HepG2 (cell line): ENCODE measurements around the gene HAO2. TPM values are rescaled to one million over a fixed set of nuclear protein-coding genes. Genes with fewer than 3 reads are reported as not detected.

Experiments
- ATAC-seq: fragments of 200-7000 bp; cut with Tn5 transposase; 3 replicates; pipeline ENCODE4 v1.9.1; 2020; ENCODE audit warnings: mild to moderate bottlenecking, moderate library complexity
- BruUV-seq: library from RNA; stranded (reverse); fragments of 400-500 nt; replicated peaks from 2 replicates; lab custom pipeline; 2021; lab: Mats Ljungman, UMichigan
- CTCF ChIA-PET: fragments of 300-600 bp; formaldehyde crosslinking; extraction: SDS; loops from one replicate; lab custom pipeline; 2021; ENCODE audit warnings: low total read pairs, inconsistent platforms, low intra/inter-chr PET ratio; lab: Yijun Ruan, JAX
- POLR2A ChIA-PET: fragments of 350-600 bp; sonication (Branson Sonifier 250); formaldehyde crosslinking; loops from one replicate; lab custom pipeline; 2020; ENCODE audit warnings: antibody characterized with exemption, inconsistent platforms; lab: Yijun Ruan, JAX
- DNase-seq: peaks from one replicate; pipeline ENCODE4 v3.0.0-alpha.2; 2015; ENCODE audit warnings: low spot score
- FAIRE-seq: peaks from 3 replicates; lab custom pipeline; 2011; peaks lifted over from hg19 to GRCh38; lab: Jason Lieb, UNC
- H2AFZ ChIP-seq: one replicate; pipeline ENCODE4 v1.6.1; 2011; ENCODE audit warnings: low read length, inconsistent platforms
- H3K27ac ChIP-seq: fragments of 300-600 bp; 3 replicates; pipeline ENCODE4 v1.8.0; 2011; ENCODE audit warnings: mixed run types, mild to moderate bottlenecking, mixed read lengths, low read length, inconsistent platforms; ENCODE audit not compliant: insufficient read depth; ENCODE audit errors: extremely low read length
- H3K27me3 ChIP-seq, 2 experiments: fragments of 200-600 bp in 1 of 2; 2 replicates in 1 of 2; 3 replicates in 1 of 2; pipeline versions ENCODE4 v1.6.0 to v1.8.0; 2011; ENCODE audit warnings: low read length in 2 of 2, mild to moderate bottlenecking in 2 of 2, moderate library complexity in 2 of 2, inconsistent platforms in 1 of 2; ENCODE audit not compliant: insufficient read depth in 2 of 2, control insufficient read depth in 1 of 2
- H3K36me3 ChIP-seq, 2 experiments: fragments of 200-600 bp in 1 of 2; replicated peaks in 1 of 2; 2 replicates in 1 of 2; 3 replicates in 1 of 2; pipeline versions ENCODE4 v1.5.1 to v1.8.0; 2011; ENCODE audit warnings: low read length in 2 of 2, inconsistent platforms in 1 of 2; ENCODE audit not compliant: insufficient read depth in 2 of 2, control insufficient read depth in 1 of 2
- H3K4me1 ChIP-seq: 2 replicates; pipeline ENCODE4 v1.5.1; 2012; ENCODE audit warnings: low read length, inconsistent platforms; ENCODE audit not compliant: insufficient read depth
- H3K4me2 ChIP-seq: 2 replicates; pipeline ENCODE4 v1.6.0; 2011; ENCODE audit warnings: low read depth, low read length, inconsistent platforms
- H3K4me3 ChIP-seq, 3 experiments: fragments of 200-600 bp in 1 of 3; sonication (generic), shearing (Covaris generic) in 1 of 3; replicated peaks in 1 of 3; 2 replicates each; pipeline ENCODE4 v1.5.1; 2011 to 2016; ENCODE audit warnings: low read length in 3 of 3, inconsistent platforms in 2 of 3, low read depth in 2 of 3, mild to moderate bottlenecking in 2 of 3, control low read depth in 1 of 3, mixed read lengths in 1 of 3; ENCODE audit not compliant: insufficient read depth in 1 of 3
- H3K79me2 ChIP-seq: one replicate; pipeline ENCODE4 v1.6.1; 2011; ENCODE audit warnings: low read length, inconsistent platforms; ENCODE audit not compliant: insufficient read depth
- H3K9ac ChIP-seq: 2 replicates; pipeline ENCODE4 v1.6.0; 2011; ENCODE audit warnings: mild to moderate bottlenecking, low read depth, low read length, inconsistent platforms; ENCODE audit not compliant: insufficient read depth
- H3K9me3 ChIP-seq: 2 replicates; pipeline ENCODE4 v1.5.1; 2012; ENCODE audit warnings: mild to moderate bottlenecking, low read length
- H4K20me1 ChIP-seq: 2 replicates; pipeline ENCODE4 v1.6.0; 2011; ENCODE audit warnings: inconsistent platforms, mild to moderate bottlenecking, low read length, moderate library complexity; ENCODE audit not compliant: insufficient read depth
- MAF1 ChIP-seq: sonication (generic); formaldehyde crosslinking; IDR thresholded peaks from 2 replicates; pipeline ENCODE4 v1.5.0; 2020; ENCODE audit warnings: missing genetic modification reagents, borderline replicate concordance
- NFIB ChIP-seq: sonication (generic); formaldehyde crosslinking; IDR thresholded peaks from 2 replicates; pipeline ENCODE4 v1.9.0; 2021; ENCODE audit warnings: missing genetic modification reagents, mild to moderate bottlenecking, borderline replicate concordance
- PPARG ChIP-seq: conservative IDR thresholded peaks from 2 replicates; pipeline ENCODE4 v1.6.1; 2016; ENCODE audit warnings: missing biosample characterization, missing genetic modification reagents
- REXO4 ChIP-seq: sonication (generic); formaldehyde crosslinking; IDR thresholded peaks from 2 replicates; pipeline ENCODE4 v1.8.0; 2022; ENCODE audit warnings: missing genetic modification reagents, mild to moderate bottlenecking, borderline replicate concordance
- ZKSCAN8 ChIP-seq: IDR thresholded peaks from 2 replicates; pipeline ENCODE4 v1.6.1; 2016; ENCODE audit warnings: borderline replicate concordance, missing genetic modification reagents, missing compliant biosample characterization
- ZNF792 ChIP-seq: IDR thresholded peaks from 2 replicates; pipeline ENCODE4 v1.6.1; 2016
- WGBS: methylation state at CpG from one replicate; pipeline ENCODE4 v1.1.6; 2017; ENCODE audit warnings: low lambda C conversion rate; 5-methylcytosine and 5-hydroxymethylcytosine counted together
- in situ Hi-C: cut with HindIII; loops from 2 replicates; pipeline ENCODE4 v1.10.0; 2017; ENCODE audit warnings: low pct_unique_long_range_greater_than_20kb; ENCODE audit not compliant: extremely low pct_ligation_motif_present
- intact Hi-C: fragments of 100-400 bp; cut with micrococcal nuclease; formaldehyde crosslinking; loops from one replicate; pipeline ENCODE4 v1.10.0; 2022; ENCODE audit not compliant: unreplicated experiment
- polyA plus RNA-seq, 8 experiments: library from polyadenylated mRNA; depleted of rRNA in 3 of 8; stranded (reverse) in 7 of 8; unstranded in 1 of 8; fragments of >200 nt; fragmentation: Illumina TruSeq in 4 of 8; extraction: Trizol in 4 of 8; gene quantifications; 2 replicates each; pipeline versions ENCODE4 v1.2.1 to v1.2.3, GENCODE V29; 2011 to 2016; ENCODE audit warnings: low read depth in 4 of 8, missing spikeins in 1 of 8, mixed read lengths in 1 of 8; ENCODE audit not compliant: insufficient read depth in 1 of 8
- total RNA-seq, 5 experiments: library from RNA; depleted of rRNA; stranded (reverse); fragments of >200 nt; fragmentation: Illumina TruSeq; extraction: Trizol; gene quantifications; 2 replicates each; pipeline ENCODE4 v1.2.3, GENCODE V29; 2016; ENCODE audit warnings: low read depth in 1 of 5
- TF ChIP-seq, protein P1 (sequence below): sonication (generic); formaldehyde crosslinking; IDR thresholded peaks from 2 replicates; pipeline ENCODE4 v1.5.0; 2020; ENCODE audit warnings: mild to moderate bottlenecking, missing genetic modification reagents, moderate library complexity
- TF ChIP-seq, protein P2 (sequence below): sonication (generic); formaldehyde crosslinking; IDR thresholded peaks from 2 replicates; pipeline ENCODE4 v1.4.0; 2020; ENCODE audit warnings: mild to moderate bottlenecking, missing genetic modification reagents
- TF ChIP-seq, protein P3 (sequence below): sonication (generic); formaldehyde crosslinking; IDR thresholded peaks from 2 replicates; pipeline ENCODE4 v1.8.1; 2023; ENCODE audit warnings: mild to moderate bottlenecking, missing genetic modification reagents, borderline replicate concordance
- TF ChIP-seq, protein P4 (sequence below), 2 experiments: sonication (generic) in 1 of 2; formaldehyde crosslinking in 1 of 2; IDR thresholded peaks; 2 replicates each; pipeline versions ENCODE4 v1.5.1 to v1.6.1; 2011 to 2020; ENCODE audit warnings: borderline replicate concordance in 1 of 2, low read depth in 1 of 2, low read length in 1 of 2, mild to moderate bottlenecking in 1 of 2, missing genetic modification reagents in 1 of 2, moderate library complexity in 1 of 2
- TF ChIP-seq, protein P5 (sequence below): IDR thresholded peaks from 2 replicates; pipeline ENCODE4 v1.6.1; 2016; ENCODE audit warnings: low read depth, control low read depth
- TF ChIP-seq, protein P6 (sequence below): IDR thresholded peaks from 2 replicates; pipeline ENCODE4 v1.6.1; 2016; ENCODE audit warnings: missing compliant biosample characterization, missing genetic modification reagents, borderline replicate concordance
- TF ChIP-seq, protein P7 (sequence below): sonication (generic); formaldehyde crosslinking; IDR thresholded peaks from 2 replicates; pipeline ENCODE4 v1.4.0; 2020; ENCODE audit warnings: missing genetic modification reagents

HAO2 gene
- total and polyA plus RNA-seq, 2 of the 13 experiments (the other 11 are each of a cell fraction or from before 2014, with no cell fraction given): 0.05 to 0.09 TPM

DNA sequence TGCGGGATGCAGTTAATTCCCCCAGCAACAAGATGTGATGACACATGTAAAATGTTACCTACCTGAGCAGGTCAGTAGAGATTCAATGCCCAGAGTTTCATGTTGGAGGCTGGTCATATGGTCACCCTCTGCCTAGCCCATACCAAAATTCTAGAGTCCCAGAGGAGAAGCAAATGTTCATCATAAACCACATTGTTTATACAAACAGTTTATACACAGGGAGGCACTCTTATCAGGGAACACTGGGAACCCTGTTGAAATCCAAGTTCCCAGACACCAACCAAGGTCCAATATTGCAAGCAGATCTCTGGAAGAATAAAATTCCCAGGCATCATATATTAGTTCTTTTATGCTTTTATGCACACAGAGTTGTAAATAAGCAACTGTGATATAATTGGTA, 10.5 kb downstream of the HAO2 start:
- DNase-seq (no peak), ATAC-seq (no peak), FAIRE-seq (no peak)
- peaks cover 22% of the 10 kb centered on the region for H3K4me1 ChIP-seq
- H3K9ac ChIP-seq: no peak overlapping the region
- H3K27me3 ChIP-seq: no peaks in the 10 kb centered on the region
- ChIA-PET POLR2A (no interaction called here), CTCF (no interaction called here)
- WGBS: 92% methylated on average over 1 of the region's 1 CpG
- H3K79me2 ChIP-seq: no peaks in the 10 kb centered on the region
- in situ Hi-C loops: no loop called here
- intact Hi-C loops: no loop called here
- no peaks in the 10 kb centered on the region for H4K20me1 ChIP-seq
- no peaks in the 10 kb centered on the region for H3K36me3 ChIP-seq
- no peak overlapping the region for H3K27ac ChIP-seq
- no peaks in the 10 kb centered on the region for H3K9me3 ChIP-seq
- no peak overlapping the region for H3K4me2 ChIP-seq
- no TSS peak for BruUV-seq
- H2AFZ ChIP-seq: no peak overlapping the region
- TF ChIP-seq ZKSCAN8 (CRISPR knock-in tag): no peak
- TF ChIP-seq, protein P1, sequence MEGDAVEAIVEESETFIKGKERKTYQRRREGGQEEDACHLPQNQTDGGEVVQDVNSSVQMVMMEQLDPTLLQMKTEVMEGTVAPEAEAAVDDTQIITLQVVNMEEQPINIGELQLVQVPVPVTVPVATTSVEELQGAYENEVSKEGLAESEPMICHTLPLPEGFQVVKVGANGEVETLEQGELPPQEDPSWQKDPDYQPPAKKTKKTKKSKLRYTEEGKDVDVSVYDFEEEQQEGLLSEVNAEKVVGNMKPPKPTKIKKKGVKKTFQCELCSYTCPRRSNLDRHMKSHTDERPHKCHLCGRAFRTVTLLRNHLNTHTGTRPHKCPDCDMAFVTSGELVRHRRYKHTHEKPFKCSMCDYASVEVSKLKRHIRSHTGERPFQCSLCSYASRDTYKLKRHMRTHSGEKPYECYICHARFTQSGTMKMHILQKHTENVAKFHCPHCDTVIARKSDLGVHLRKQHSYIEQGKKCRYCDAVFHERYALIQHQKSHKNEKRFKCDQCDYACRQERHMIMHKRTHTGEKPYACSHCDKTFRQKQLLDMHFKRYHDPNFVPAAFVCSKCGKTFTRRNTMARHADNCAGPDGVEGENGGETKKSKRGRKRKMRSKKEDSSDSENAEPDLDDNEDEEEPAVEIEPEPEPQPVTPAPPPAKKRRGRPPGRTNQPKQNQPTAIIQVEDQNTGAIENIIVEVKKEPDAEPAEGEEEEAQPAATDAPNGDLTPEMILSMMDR (CRISPR knock-in tag): no peak
- TF ChIP-seq PPARG (CRISPR knock-in tag): no peak
- TF ChIP-seq, protein P2, sequence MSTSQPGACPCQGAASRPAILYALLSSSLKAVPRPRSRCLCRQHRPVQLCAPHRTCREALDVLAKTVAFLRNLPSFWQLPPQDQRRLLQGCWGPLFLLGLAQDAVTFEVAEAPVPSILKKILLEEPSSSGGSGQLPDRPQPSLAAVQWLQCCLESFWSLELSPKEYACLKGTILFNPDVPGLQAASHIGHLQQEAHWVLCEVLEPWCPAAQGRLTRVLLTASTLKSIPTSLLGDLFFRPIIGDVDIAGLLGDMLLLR (CRISPR knock-in tag): no peak
- no peak for TF ChIP-seq MAF1
- TF ChIP-seq, protein P3, sequence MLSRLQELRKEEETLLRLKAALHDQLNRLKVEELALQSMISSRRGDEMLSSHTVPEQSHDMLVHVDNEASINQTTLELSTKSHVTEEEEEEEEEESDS: no peak
- TF ChIP-seq, protein P4, sequence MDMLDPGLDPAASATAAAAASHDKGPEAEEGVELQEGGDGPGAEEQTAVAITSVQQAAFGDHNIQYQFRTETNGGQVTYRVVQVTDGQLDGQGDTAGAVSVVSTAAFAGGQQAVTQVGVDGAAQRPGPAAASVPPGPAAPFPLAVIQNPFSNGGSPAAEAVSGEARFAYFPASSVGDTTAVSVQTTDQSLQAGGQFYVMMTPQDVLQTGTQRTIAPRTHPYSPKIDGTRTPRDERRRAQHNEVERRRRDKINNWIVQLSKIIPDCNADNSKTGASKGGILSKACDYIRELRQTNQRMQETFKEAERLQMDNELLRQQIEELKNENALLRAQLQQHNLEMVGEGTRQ (IDR thresholded peaks at IDR 0.05; ENCODE audit: low read depth, low read length): no peak
- TF ChIP-seq, protein P4 (CRISPR knock-in tag; IDR thresholded peaks at IDR 0.05; ENCODE audit: borderline replicate concordance): no peak
- TF ChIP-seq REXO4 (CRISPR knock-in tag): no peak
- no peak for TF ChIP-seq ZNF792 (CRISPR knock-in tag)
- TF ChIP-seq, protein P5, sequence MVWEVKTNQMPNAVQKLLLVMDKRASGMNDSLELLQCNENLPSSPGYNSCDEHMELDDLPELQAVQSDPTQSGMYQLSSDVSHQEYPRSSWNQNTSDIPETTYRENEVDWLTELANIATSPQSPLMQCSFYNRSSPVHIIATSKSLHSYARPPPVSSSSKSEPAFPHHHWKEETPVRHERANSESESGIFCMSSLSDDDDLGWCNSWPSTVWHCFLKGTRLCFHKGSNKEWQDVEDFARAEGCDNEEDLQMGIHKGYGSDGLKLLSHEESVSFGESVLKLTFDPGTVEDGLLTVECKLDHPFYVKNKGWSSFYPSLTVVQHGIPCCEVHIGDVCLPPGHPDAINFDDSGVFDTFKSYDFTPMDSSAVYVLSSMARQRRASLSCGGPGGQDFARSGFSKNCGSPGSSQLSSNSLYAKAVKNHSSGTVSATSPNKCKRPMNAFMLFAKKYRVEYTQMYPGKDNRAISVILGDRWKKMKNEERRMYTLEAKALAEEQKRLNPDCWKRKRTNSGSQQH (CRISPR knock-in tag): no peak
- TF ChIP-seq, protein P6, sequence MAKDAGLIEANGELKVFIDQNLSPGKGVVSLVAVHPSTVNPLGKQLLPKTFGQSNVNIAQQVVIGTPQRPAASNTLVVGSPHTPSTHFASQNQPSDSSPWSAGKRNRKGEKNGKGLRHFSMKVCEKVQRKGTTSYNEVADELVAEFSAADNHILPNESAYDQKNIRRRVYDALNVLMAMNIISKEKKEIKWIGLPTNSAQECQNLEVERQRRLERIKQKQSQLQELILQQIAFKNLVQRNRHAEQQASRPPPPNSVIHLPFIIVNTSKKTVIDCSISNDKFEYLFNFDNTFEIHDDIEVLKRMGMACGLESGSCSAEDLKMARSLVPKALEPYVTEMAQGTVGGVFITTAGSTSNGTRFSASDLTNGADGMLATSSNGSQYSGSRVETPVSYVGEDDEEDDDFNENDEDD (CRISPR knock-in tag): no peak
- TF ChIP-seq NFIB (CRISPR knock-in tag): no peak
- TF ChIP-seq, protein P7, sequence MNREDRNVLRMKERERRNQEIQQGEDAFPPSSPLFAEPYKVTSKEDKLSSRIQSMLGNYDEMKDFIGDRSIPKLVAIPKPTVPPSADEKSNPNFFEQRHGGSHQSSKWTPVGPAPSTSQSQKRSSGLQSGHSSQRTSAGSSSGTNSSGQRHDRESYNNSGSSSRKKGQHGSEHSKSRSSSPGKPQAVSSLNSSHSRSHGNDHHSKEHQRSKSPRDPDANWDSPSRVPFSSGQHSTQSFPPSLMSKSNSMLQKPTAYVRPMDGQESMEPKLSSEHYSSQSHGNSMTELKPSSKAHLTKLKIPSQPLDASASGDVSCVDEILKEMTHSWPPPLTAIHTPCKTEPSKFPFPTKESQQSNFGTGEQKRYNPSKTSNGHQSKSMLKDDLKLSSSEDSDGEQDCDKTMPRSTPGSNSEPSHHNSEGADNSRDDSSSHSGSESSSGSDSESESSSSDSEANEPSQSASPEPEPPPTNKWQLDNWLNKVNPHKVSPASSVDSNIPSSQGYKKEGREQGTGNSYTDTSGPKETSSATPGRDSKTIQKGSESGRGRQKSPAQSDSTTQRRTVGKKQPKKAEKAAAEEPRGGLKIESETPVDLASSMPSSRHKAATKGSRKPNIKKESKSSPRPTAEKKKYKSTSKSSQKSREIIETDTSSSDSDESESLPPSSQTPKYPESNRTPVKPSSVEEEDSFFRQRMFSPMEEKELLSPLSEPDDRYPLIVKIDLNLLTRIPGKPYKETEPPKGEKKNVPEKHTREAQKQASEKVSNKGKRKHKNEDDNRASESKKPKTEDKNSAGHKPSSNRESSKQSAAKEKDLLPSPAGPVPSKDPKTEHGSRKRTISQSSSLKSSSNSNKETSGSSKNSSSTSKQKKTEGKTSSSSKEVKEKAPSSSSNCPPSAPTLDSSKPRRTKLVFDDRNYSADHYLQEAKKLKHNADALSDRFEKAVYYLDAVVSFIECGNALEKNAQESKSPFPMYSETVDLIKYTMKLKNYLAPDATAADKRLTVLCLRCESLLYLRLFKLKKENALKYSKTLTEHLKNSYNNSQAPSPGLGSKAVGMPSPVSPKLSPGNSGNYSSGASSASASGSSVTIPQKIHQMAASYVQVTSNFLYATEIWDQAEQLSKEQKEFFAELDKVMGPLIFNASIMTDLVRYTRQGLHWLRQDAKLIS (CRISPR knock-in tag): no peak
- no peak overlapping the region for H3K4me3 ChIP-seq
